Fibroblast of skin of left biceps (primary cell): ENCODE measurements around the gene GAS2L2.

Experiments used
- DNase-seq, 2 experiments: peaks; one replicate each; pipeline ENCODE4 v3.0.0-alpha.2; 2013; ENCODE audit warnings: low read depth in 2 of 2

GAS2L2 gene

DNA sequence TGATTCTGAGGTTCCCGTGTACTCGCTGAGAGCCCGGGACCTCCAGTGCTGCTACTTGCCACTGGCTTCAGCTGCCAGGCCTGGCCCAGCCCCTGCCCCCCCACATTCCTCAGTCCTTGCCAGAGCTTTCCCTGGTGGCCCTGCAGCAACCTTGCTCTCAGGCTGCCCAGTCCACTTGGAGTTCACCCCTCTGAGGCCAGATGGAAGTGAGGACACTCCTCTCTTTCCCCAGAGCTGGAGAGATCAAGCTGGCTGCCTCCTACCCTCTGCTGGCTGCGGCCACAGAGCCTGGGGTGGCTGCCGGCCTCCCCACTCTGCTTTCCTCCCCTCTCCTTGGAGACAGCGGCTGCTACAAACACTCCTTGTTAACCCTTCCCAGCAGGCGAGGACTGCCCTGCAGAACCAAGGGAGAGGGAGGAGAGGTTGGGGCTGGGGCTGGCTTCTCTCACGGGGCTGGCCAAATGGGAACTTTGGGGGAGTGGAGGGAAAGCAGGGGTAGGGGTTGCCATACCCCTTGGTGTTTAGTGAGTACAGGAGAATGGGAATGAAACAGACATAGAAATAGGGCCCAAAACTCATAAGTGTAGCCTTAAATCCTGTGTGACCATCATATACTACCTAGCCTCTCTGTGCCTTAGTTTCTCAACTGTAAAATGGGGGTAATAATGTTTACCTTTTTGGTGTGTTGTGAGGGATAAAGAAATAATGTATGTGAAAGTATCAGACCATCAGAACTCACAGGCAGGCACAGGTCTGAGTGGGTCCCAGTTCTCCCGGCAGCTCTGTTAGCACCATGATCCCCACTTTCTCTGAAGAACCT is at the start of gene GAS2L2:
GAS2L2 (minus strand) TSS at position 295 of the 820 bp plus-strand sequence. CDS start 389 bp downstream, outside the sequence.
- no peak for DNase-seq

DNA sequence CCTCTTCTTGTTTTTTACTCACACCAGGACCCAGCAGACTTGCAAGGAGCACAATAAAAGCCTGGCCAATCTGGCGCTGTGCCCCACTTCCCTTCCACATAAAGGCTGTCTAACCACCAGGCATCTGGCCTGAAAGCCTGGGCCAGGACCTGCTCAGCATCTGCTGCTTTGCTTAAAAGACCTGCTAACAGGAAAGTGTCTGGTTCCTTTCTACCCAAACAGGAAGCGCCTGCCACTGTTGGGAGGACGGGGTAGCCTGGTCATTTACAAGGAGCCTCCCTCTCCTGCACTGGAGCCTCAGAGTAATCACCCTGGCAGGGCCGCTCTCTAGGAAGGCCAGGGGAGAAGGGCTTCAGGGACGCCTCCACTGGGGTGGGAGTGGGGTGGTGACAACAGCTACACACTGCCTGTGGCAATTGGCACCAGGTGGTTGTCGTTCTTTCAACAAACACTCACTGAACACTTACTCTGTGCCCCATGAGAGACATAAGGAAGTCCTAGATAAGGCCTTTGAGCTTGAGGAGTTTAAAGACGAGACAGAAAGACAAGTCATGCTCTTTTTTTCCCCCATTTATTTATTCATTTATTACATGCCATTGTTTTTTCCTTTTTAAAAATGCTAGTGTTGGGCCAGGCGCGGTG is 48.7 kb upstream of the GAS2L2 start:
- DNase-seq = peak in 1 of 2 experiments; percentile 19

DNA sequence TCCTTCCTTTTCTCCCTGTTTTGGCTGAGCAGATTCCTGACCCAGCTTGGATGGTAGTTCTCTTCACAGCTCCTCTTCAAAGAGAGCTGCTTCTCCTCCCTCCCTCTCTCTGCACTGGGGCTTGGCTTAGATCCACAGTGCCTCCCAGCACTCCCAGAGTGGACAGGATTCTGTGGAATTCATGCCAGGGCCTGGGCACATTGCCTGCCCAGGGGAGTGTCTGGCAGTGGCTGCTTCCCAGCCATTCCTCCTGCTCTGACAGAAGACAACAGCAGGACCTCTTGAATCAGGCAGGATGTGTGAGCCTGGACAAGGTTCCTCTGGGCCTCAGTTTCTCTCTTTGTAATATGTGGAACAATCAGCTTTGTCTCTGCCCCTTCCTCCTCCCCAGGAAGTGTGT is 46.9 kb upstream of the GAS2L2 start:
- no peak for DNase-seq

GRCh38 chr17:35797918-35798317 is 44.9 kb upstream of the GAS2L2 start:
- DNase-seq = no peak

DNA sequence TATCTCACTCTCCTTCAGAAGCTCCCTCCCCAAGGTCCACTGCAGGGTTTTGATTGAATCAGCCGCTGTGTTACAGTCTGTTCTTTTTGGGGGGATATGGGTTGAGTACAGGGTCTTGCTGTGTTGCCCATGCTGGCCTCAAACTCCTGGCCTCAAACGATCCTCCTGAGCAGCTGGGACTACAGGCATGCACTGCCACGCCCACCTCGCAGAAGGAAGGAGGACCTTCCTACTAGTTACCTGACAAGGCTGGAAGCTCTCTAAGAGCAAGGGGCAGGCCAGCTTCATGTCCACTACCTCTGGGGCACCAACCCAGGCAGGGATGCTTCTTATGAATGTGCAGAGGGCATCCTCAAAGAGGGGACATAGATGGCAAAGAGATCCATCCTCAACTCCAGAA is 44.3 kb upstream of the GAS2L2 start:
- DNase-seq = no peak

DNA sequence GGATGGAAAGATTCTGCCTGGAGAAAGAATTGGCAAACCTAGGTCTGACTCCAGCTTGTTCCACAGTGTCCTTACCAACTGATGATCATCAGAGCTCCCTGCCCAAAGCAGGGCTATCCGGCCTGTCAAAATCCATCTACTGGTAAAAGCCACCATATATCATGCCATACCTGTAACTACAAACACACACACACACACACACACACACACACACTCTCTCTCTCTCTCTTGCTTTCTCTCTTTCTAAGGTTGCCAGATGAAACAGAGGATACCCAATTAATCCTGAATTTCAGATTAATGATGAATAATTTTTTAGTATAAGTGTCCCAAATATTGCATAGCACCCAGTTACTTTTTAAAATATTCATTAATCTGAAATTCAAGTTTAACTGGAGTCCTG is 43.9 kb upstream of the GAS2L2 start:
- DNase-seq = no peak

- no peak for DNase-seq
Measured at GRCh38 chr17:35795871-35796265, 42.8 kb upstream of the GAS2L2 start.

DNA sequence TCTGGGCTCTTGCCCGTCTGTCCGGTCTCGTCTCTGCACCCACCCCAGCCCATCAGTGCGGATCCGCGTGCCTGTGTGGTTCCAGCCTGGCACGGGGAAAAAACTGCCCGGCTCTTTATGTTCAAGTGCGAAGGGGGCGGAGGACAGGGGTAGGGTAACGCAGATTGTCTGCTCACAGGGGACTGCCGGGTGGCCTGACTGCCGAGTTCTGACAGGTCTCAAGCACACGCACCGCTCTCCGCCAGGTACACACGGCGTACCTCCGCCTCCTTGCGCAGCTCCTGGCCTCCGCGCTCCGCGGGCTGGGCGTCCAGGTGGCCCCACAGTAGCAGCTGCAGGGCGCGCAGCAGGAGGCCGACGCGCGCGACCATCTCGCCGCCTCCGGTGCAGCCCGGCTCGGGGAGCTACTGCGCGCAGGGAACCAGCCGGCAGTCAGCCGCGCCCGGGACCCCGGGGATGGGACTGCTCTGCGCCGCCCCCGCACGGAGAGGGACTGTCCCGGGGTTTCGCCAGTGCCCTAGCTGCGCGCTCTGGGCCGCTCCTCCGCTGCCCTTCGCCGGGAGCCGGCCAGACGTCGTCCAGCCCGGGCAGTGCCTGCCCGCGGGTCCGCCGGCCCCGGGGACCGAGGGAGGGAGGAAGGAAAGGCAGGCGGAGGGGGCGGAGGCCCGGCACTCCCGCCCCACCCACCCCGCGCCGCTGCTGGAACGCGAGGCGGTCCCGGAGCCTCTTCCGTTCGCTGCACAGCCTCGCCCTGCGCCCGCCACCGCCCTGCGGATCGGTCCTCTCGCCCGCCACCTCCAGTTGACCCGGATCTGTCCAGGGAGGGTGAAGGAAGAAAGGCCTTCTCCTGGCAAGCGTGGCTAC is 42.2 kb upstream of the GAS2L2 start, which contains the start of gene MMP28:
MMP28 (minus strand) TSS at position 635 of the 864 bp plus-strand sequence; CDS start at position 371, 264 bp downstream.
- DNase-seq = no peak

GRCh38 chr17:35793257-35793656 is 40.2 kb upstream of the GAS2L2 start:
- DNase-seq = no peak

- no peak for DNase-seq
Measured at GRCh38 chr17:35791681-35792350, 38.8 kb upstream of the GAS2L2 start.

DNA sequence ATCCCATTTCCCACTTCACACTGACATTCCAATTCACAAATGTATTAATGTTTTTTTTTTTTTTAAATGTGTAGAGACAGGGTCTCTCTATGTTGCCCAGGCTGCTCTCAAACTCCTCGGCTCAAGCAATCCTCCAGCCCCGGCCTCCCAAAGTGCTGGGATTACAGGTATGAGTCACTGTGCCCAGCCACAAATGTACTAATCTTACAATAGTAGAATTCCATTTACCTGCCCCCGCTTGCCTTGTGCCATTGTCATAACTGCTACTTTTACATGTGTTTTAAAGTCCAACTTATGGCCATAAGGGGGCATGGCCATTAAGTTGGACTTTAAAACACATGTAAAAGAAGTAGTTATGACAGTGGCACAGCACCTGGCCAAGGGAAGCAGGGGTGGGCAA is 37.8 kb upstream of the GAS2L2 start:
- DNase-seq = no peak

DNA sequence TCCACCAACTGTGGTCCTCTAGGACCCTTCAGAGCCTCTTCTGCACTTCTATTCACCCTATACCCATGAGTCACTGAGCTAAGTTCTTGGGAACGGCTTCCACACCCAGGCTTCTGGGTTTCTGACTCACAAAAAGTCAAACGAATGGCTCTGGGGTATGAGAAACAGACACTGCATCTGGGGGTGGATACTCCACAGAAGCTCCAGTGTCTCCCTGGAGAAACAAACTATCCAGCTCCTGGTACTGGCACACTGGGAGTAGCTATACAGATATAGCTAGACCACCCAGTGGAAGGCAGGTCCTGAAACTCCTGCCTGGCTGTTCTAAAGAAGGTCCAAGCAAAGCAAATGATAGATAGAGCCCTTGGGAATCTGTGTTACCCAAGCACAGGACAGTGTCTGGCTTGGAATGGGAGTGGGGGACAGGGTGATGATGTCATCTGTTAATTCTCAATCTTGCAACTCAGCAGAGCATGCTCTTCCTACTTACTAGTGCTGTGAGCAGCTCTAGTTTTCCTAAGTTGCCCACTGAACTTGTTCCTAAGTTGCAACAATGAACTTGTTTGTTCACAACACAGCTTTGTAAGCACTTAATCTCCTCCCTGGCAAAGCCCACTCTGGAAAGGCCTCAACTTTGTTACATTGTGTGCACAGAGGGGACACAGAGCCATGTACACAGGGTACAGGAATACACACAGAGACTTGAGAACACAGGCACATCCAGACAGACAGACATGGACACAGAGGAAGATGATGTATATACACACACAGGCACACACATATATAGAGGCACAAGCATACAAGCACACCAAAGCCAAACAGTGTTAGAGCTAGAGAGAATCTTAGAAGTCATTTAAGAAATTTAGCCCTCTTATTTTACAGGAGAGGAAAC is 35.7 kb upstream of the GAS2L2 start:
- peak; percentile 47 to 54 for DNase-seq

DNA sequence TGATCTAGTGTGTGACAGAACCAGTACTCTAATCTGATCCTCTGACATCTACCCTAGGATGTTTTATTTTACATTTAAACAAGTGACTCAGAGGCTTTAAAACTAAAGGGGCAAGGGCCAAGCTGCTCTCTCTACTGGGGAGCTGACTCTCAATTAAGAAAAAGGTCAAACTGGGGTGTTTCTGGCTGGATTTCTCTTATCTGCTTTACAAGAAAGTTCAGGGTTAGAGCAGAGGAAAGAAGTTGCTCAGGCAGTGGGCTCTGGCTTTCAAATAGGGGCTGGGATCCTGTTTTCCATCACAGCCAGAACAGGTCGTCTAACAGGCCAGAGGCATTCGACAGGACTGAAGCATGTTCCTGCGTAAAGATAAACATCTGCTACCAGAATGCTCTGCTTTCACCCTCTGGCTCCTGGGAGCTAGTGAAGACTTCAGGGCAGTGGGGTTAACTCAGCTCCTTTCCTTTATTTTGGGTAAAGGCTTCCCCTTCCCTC is 33.9 kb upstream of the GAS2L2 start:
- no peak for DNase-seq

- no peak for DNase-seq
Measured at GRCh38 chr17:35784895-35785294, 31.9 kb upstream of the GAS2L2 start.

GRCh38 chr17:35780950-35781349 is 27.9 kb upstream of the GAS2L2 start:
- no peak for DNase-seq

DNA sequence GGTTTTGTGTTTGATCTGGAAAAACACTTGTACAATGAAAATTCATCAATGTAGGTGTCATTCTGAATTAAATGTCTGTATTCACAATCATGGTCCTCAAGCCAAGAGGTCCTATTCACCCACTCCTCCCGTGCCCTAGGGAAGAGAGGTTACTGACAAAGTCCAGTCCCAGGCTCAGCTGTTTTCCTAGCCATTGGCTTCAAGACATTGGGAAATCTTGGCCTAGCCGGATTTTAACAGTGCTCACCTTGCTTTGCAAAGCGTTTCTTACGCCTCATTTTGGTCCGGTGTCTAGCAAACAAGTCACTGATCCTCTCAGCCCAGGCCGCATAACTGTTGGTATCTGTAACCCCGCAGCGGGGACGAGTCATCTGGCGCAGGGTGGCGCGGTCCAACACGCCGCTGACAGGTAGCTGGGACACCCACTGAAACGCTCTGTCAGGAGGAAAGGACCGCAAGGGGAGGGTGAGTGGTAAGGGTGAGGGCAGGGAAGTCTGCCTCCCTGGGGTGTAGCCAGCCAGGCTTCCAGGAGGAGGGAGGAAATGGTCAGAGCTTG is 25.7 kb upstream of the GAS2L2 start:
- DNase-seq = no peak

DNA sequence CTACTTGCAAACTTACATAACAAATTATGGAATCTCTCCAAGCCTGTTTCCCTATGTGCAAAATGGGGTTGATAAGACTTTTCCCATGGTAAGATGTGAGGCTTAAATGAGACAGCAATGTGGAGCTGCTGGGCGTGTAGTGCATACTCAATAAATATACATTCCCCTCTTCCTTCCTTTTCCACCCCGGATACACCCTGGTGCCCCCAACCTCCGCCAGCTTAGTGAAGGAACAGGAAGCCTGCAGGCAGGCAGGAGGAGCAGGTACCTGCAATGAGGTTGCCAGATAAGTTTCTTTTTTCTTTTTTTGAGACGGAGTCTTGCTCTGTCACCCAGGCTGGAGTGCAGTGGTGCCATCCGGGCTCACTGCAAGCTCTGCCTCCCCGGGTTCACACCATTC is 22.5 kb upstream of the GAS2L2 start:
- no peak for DNase-seq

- no peak for DNase-seq
Measured at GRCh38 chr17:35775039-35775438, 22.0 kb upstream of the GAS2L2 start.

DNA sequence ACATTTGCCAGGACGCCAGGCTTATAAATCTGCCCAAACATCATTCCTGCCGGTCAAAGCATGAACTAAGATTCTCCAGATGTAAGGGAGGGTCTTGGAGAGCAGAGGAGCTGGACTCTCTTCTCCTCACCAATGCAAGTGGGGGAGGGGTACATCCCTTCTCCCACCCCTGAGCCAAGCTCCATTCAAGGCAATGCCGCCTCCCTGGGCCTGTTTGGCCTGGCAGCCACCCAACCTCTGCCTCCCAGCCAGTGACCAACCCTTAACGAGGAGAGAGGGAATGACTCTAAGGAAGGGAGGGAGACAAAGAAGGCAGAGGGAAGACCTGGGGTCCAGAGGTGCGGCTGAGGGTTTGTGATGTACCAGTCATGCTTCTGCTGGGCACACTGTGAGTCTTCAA is 21.5 kb upstream of the GAS2L2 start:
- no peak for DNase-seq
